Panc1 (cell line): Measurements from ENCODE around the gene CCDC167.

ENCODE experiments used
- CTCF ChIP-seq: fragments of 450-650 bp; IDR thresholded peaks from 2 replicates; pipeline ENCODE4 v1.5.1; 2017; ENCODE audit warnings: mild to moderate bottlenecking
- SIN3A ChIP-seq: IDR thresholded peaks from 2 replicates; pipeline ENCODE4 v1.6.1; 2012; ENCODE audit warnings: low read depth, mild to moderate bottlenecking, low read length, moderate library complexity, borderline replicate concordance; ENCODE audit not compliant: insufficient read depth

- TF ChIP-seq CTCF: no peak
- no peak for TF ChIP-seq SIN3A
Measured at GRCh38 chr6:37441651-37442050, 58.0 kb downstream of the CCDC167 start.
